Activated CD4-positive, alpha-beta T cell treated with anti-CD3 and anti-CD28 coated beads for 36 hours (primary cell): Measurements from ENCODE around the gene COL9A1. TPM values are rescaled to one million over a fixed set of nuclear protein-coding genes. Genes with fewer than 3 reads are reported as not detected.

Experiments
- ATAC-seq: fragments of 200-7000 bp; cut with Tn5 transposase; one replicate; pipeline ENCODE4 v1.10.0; 2021; ENCODE audit warnings: mild to moderate bottlenecking, moderate library complexity
- CTCF ChIA-PET: fragments of 350-600 bp; sonication (Branson Sonifier 250); formaldehyde crosslinking; loops from one replicate; lab custom pipeline; 2021; ENCODE audit warnings: antibody characterized with exemption; lab: Charles Lee
- POLR2A ChIA-PET: fragments of 350-600 bp; sonication (Branson Sonifier 250); formaldehyde crosslinking; loops from one replicate; lab custom pipeline; 2021; ENCODE audit warnings: antibody characterized with exemption, inconsistent platforms; lab: Charles Lee
- DNase-seq: peaks from one replicate; pipeline ENCODE4 v3.0.0-alpha.2; 2020
- H3K27ac Mint-ChIP-seq: one replicate; pipeline ENCODE4 v1.8.0; 2021; ENCODE audit warnings: mixed read lengths
- H3K27me3 Mint-ChIP-seq: one replicate; pipeline ENCODE4 v1.8.0; 2021; ENCODE audit warnings: mixed read lengths
- H3K36me3 Mint-ChIP-seq: one replicate; pipeline ENCODE4 v1.8.0; 2021; ENCODE audit warnings: low read depth, mixed read lengths
- H3K4me1 Mint-ChIP-seq: one replicate; pipeline ENCODE4 v1.8.0; 2021; ENCODE audit warnings: mixed read lengths
- H3K4me3 Mint-ChIP-seq: one replicate; pipeline ENCODE4 v1.8.0; 2021; ENCODE audit warnings: mild to moderate bottlenecking, moderate library complexity, mixed read lengths
- H3K9me3 Mint-ChIP-seq: one replicate; pipeline ENCODE4 v1.8.0; 2021; ENCODE audit warnings: low read depth, mixed read lengths
- intact Hi-C, 2 experiments: fragments of 100-400 bp; cut with DNase I in 1 of 2; cut with micrococcal nuclease in 1 of 2; formaldehyde crosslinking; loops; one replicate each; pipeline versions ENCODE4 v1.14.2 to v1.15.1; 2022 to 2024; cut with DNase I, micrococcal nuclease
- total RNA-seq, 2 experiments: library from RNA; stranded (reverse); gene quantifications; one replicate each; pipeline ENCODE4 v1.2.3, GENCODE V29; 2021

Gene COL9A1
- total RNA-seq, 2 experiments from 2014 or later, result not detected

GRCh38 chr6:70231311-70231710, 71.6 kb downstream of the COL9A1 start:
- Mint-ChIP-seq H3K9me3 (no peaks in the 10 kb centered on the region), H3K36me3 (no peaks in the 10 kb centered on the region), H3K4me1 (no peaks in the 10 kb centered on the region), H3K4me3 (no peak overlapping the region), H3K27me3 (peaks cover 2% of the 10 kb centered on the region), H3K27ac (no peak overlapping the region)
- ChIA-PET POLR2A (no interaction called here), CTCF (interaction anchor here (0.7 to 6.0 kb wide), 3 partner anchors 11 to 92 kb away, joined by 3 to 52 read pairs (median 4); no protein-coding TSS in a partner anchor)
- ATAC-seq (no peak), DNase-seq (no peak)
- intact Hi-C loops, result no loop called here

DNA sequence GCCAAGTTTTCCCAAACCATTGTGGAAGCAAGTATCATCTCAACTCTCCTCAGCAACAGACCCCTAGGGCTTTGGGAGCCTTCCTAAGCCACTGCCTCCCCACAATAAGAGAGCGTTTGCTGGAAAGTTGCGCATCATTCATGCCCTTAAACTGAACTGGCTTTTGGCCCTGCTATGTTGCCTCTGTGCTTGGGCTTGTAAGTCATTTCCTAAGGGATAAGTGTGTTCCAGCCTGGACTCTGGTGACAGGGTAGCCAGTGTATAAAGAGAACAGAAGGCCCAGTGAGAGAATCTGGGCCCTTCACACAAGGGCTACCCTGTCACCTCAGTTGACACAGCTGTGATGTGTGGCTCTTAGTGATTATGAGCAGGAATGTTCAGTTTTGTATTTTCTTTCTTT, 77.8 kb downstream of the COL9A1 start:
- H3K36me3 Mint-ChIP-seq, result no peaks in the 10 kb centered on the region
- H3K4me3 Mint-ChIP-seq, result no peak overlapping the region
- H3K4me1 Mint-ChIP-seq, result no peaks in the 10 kb centered on the region
- peaks cover 5% of the 10 kb centered on the region for H3K27me3 Mint-ChIP-seq
- intact Hi-C loops, result no loop called here
- CTCF ChIA-PET, result interaction anchor here (0.6 to 1.4 kb wide), 4 partner anchors 9 to 882 kb away, joined by 3 read pairs; no protein-coding TSS in a partner anchor
- DNase-seq (no peak), ATAC-seq (no peak)
- no peak overlapping the region for H3K27ac Mint-ChIP-seq
- no peaks in the 10 kb centered on the region for H3K9me3 Mint-ChIP-seq
- POLR2A ChIA-PET, result no interaction called here

DNA sequence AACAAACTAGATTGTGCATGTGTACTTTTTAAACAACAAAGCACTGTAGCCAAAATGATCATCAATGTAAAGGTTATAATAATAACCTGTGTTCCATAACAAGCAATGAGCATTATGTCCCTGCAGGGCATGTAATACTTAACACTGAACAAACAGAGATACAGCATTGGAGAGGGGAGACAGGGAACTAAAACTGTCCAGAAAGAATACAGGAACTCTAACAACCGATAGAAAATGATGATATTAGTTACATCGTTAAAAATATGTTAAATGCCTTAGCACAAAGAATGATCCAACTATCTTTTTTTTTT, 80.5 kb downstream of the COL9A1 start:
- H3K36me3 Mint-ChIP-seq, result no peaks in the 10 kb centered on the region
- CTCF ChIA-PET, result interaction anchor here (0.9 to 4.1 kb wide), 6 partner anchors 8 to 662 kb away, joined by 5 to 59 read pairs (median 20); no protein-coding TSS in a partner anchor
- H3K9me3 Mint-ChIP-seq, result no peaks in the 10 kb centered on the region
- DNase-seq (no peak), ATAC-seq (no peak)
- peaks cover 5% of the 10 kb centered on the region for H3K27me3 Mint-ChIP-seq
- no peaks in the 10 kb centered on the region for H3K4me1 Mint-ChIP-seq
- intact Hi-C loops, result loop anchor here (5.0 kb wide), 2 partner anchors 660 to 790 kb away; no protein-coding TSS in a partner anchor
- H3K27ac Mint-ChIP-seq, result no peak overlapping the region
- POLR2A ChIA-PET, result no interaction called here
- H3K4me3 Mint-ChIP-seq, result no peak overlapping the region

DNA sequence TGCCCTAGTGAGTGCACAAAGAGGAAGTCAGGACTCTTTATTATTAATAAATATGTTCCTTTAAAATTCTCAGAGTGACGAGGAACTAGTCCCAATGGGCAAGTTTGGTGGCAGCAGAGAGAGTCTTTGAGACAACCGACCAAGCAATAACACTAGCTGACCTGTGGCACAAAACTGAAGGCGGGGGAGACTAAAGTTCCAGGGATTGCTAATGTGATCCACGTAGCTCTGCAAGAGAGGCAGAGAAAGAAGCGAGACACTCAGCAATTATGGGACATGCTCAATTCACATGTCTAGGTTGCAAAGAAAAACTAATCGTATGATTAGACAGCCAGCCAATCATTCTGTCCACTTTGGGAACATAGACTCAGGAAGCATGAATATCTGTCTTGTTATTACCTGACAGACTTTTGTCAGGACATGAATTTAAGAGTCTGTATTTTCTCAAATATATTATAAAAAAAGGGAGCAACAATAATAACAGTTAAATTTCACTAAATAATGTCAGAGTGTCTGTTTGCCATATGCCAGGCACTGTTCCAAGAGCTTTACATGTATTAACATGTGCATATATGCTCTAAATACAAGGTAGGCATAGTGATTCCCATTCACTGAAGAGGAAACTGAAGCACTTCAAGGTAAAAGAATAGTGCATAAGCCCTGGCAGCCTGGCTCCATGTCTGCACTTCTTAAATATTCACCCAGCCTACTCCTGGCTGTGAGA, 81.0 kb downstream of the COL9A1 start:
- no peak overlapping the region for H3K4me3 Mint-ChIP-seq
- peaks cover 5% of the 10 kb centered on the region for H3K27me3 Mint-ChIP-seq
- DNase-seq, result no peak
- H3K9me3 Mint-ChIP-seq, result no peaks in the 10 kb centered on the region
- ATAC-seq, result no peak
- H3K27ac Mint-ChIP-seq, result no peak overlapping the region
- intact Hi-C loops, result loop anchor here (1.0 to 5.0 kb wide), 7 partner anchors 87 to 790 kb away; partner anchors contain the start of gene B3GAT2 (in 1 of the 2)
- POLR2A ChIA-PET, result no interaction called here
- CTCF ChIA-PET, result interaction anchor here (0.5 to 4.1 kb wide), 29 partner anchors 9 to 793 kb away, joined by 3 to 59 read pairs (median 4); no protein-coding TSS in a partner anchor
- H3K36me3 Mint-ChIP-seq, result no peaks in the 10 kb centered on the region
- H3K4me1 Mint-ChIP-seq, result no peaks in the 10 kb centered on the region

- DNase-seq (peak; percentile 20), ATAC-seq (peak; percentile 55)
- Mint-ChIP-seq H3K27me3 (peaks cover 5% of the 10 kb centered on the region), H3K36me3 (no peaks in the 10 kb centered on the region), H3K27ac (no peak overlapping the region), H3K4me1 (no peaks in the 10 kb centered on the region), H3K4me3 (no peak overlapping the region), H3K9me3 (no peaks in the 10 kb centered on the region)
- CTCF ChIA-PET, result interaction anchor here (0.5 to 4.1 kb wide), 37 partner anchors 10 to 943 kb away, joined by 3 to 59 read pairs (median 4); no protein-coding TSS in a partner anchor
- POLR2A ChIA-PET, result no interaction called here
- intact Hi-C loops, result loop anchor here (1.0 to 5.0 kb wide), 7 partner anchors 88 to 791 kb away; partner anchors contain the start of gene B3GAT2 (in 1 of the 2)
Observed at GRCh38 chr6:70221025-70221714, 81.7 kb downstream of the COL9A1 start.

DNA sequence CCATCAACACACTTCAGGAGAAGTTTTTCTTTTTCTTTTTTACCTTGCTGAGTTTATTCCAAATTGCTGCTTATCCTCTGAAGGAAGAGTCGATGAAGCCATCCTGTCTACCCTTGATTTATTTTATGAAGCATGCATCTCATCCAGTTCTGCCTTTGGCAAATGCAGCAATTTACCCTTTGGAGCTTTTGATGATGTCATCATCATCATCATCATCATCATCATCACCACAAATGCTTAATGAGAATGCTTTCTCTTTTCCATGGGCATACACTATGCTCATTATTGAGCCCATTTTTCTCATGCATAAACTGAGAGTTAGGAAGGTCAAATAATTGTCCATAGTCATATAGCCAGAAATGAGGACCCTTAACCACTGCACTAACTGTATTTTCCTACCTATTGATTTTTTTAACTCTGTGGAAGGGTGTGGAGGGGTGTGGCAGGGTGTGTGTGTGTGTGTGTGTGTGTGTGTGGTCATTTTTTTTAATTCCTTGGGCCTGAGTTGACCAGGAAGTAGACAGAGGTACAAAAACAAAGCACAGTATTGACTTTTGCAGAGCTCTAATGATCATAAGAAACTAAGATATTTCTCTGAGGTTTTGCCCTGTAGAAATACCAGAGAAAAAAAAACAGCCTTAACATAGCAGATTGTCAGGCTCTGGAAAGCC, 82.8 kb downstream of the COL9A1 start:
- no peak overlapping the region for H3K27ac Mint-ChIP-seq
- no peaks in the 10 kb centered on the region for H3K36me3 Mint-ChIP-seq
- H3K4me1 Mint-ChIP-seq, result no peaks in the 10 kb centered on the region
- ChIA-PET CTCF (interaction anchor here (0.6 to 4.1 kb wide), 10 partner anchors 8 to 723 kb away, joined by 3 to 59 read pairs (median 8); no protein-coding TSS in a partner anchor), POLR2A (no interaction called here)
- no peaks in the 10 kb centered on the region for H3K9me3 Mint-ChIP-seq
- no peak for ATAC-seq
- peaks cover 5% of the 10 kb centered on the region for H3K27me3 Mint-ChIP-seq
- intact Hi-C loops, result loop anchor here (2.0 to 5.0 kb wide), 5 partner anchors 89 to 792 kb away; partner anchors contain the start of gene B3GAT2 (in 1 of the 2)
- H3K4me3 Mint-ChIP-seq, result no peak overlapping the region
- no peak for DNase-seq

- peaks cover 2% of the 10 kb centered on the region for H3K27me3 Mint-ChIP-seq
- H3K4me1 Mint-ChIP-seq, result no peaks in the 10 kb centered on the region
- no peak overlapping the region for H3K27ac Mint-ChIP-seq
- intact Hi-C loops, result no loop called here
- no peaks in the 10 kb centered on the region for H3K9me3 Mint-ChIP-seq
- no peak overlapping the region for H3K4me3 Mint-ChIP-seq
- DNase-seq, result no peak
- ChIA-PET POLR2A (no interaction called here), CTCF (interaction anchor here (0.6 to 1.5 kb wide), 2 partner anchors 23 to 544 kb away, joined by 3 to 4 read pairs; no protein-coding TSS in a partner anchor)
- ATAC-seq, result no peak
- H3K36me3 Mint-ChIP-seq, result no peaks in the 10 kb centered on the region
Observed at GRCh38 chr6:70216767-70217166, 86.1 kb downstream of the COL9A1 start.

GRCh38 chr6:70215460-70216108, 87.3 kb downstream of the COL9A1 start:
- Mint-ChIP-seq H3K27ac (no peak overlapping the region), H3K36me3 (no peaks in the 10 kb centered on the region), H3K9me3 (no peaks in the 10 kb centered on the region), H3K4me3 (no peak overlapping the region), H3K27me3 (peaks cover 2% of the 10 kb centered on the region), H3K4me1 (no peaks in the 10 kb centered on the region)
- no peak for ATAC-seq
- intact Hi-C loops, result no loop called here
- CTCF ChIA-PET, result interaction anchor here (0.5 to 1.8 kb wide), 8 partner anchors 8 to 156 kb away, joined by 3 to 5 read pairs (median 4); no protein-coding TSS in a partner anchor
- DNase-seq, result no peak
- POLR2A ChIA-PET, result no interaction called here

- Mint-ChIP-seq H3K27me3 (peaks cover 2% of the 10 kb centered on the region), H3K27ac (no peak overlapping the region), H3K9me3 (no peaks in the 10 kb centered on the region), H3K4me1 (no peaks in the 10 kb centered on the region), H3K4me3 (no peak overlapping the region), H3K36me3 (no peaks in the 10 kb centered on the region)
- POLR2A ChIA-PET, result no interaction called here
- CTCF ChIA-PET, result interaction anchor here (2.5 kb wide), 1 partner anchor 11 kb away, joined by 16 read pairs; no protein-coding TSS in a partner anchor
- ATAC-seq (no peak), DNase-seq (no peak)
- intact Hi-C loops, result no loop called here
Observed at GRCh38 chr6:70210462-70210861, 92.4 kb downstream of the COL9A1 start.

GRCh38 chr6:70208235-70208790, 94.6 kb downstream of the COL9A1 start:
- Mint-ChIP-seq H3K9me3 (no peaks in the 10 kb centered on the region), H3K27ac (no peak overlapping the region), H3K27me3 (peaks cover 2% of the 10 kb centered on the region), H3K36me3 (no peaks in the 10 kb centered on the region), H3K4me1 (no peaks in the 10 kb centered on the region), H3K4me3 (no peak overlapping the region)
- POLR2A ChIA-PET, result no interaction called here
- ATAC-seq (no peak), DNase-seq (no peak)
- CTCF ChIA-PET, result interaction anchor here (0.7 to 1.4 kb wide), 2 partner anchors 13 to 37 kb away, joined by 3 to 6 read pairs; no protein-coding TSS in a partner anchor
- intact Hi-C loops, result no loop called here
